Astrocyte of the cerebellum (primary cell): ENCODE results near the gene PLCH2.

ENCODE experiments used
- DNase-seq: peaks from one replicate; pipeline ENCODE4 v3.0.0-alpha.2; 2011; ENCODE audit warnings: low read depth
- H3K4me3 ChIP-seq: 2 replicates; pipeline ENCODE4 v1.5.1; 2011; ENCODE audit warnings: mild to moderate bottlenecking, low read depth, low read length, moderate library complexity
- CTCF ChIP-seq: IDR thresholded peaks from 2 replicates; pipeline ENCODE4 v1.5.1; 2012; ENCODE audit warnings: low read length, low read depth, moderate library complexity, mild to moderate bottlenecking; ENCODE audit errors: missing control alignments
- in situ Hi-C: cut with HindIII; loops from 2 replicates; pipeline ENCODE4 v1.10.0; 2017; ENCODE audit warnings: low sequenced_read_pairs

The PLCH2 gene

GRCh38 chr1:2483970-2484369 is 7.9 kb downstream of the PLCH2 start:
- TF ChIP-seq CTCF: no peak
- in situ Hi-C loops: no loop called here
- no peak for DNase-seq
- H3K4me3 ChIP-seq: no peak overlapping the region

- TF ChIP-seq CTCF: no peak
- in situ Hi-C loops: no loop called here
- no peak for DNase-seq
- H3K4me3 ChIP-seq: no peak overlapping the region
Observed at GRCh38 chr1:2486041-2486440, 10.0 kb downstream of the PLCH2 start.

GRCh38 chr1:2486558-2486957 is 10.5 kb downstream of the PLCH2 start:
- H3K4me3 ChIP-seq: no peak overlapping the region
- in situ Hi-C loops: no loop called here
- no peak for TF ChIP-seq CTCF
- DNase-seq: no peak

GRCh38 chr1:2488688-2489087 is 12.6 kb downstream of the PLCH2 start:
- H3K4me3 ChIP-seq: no peak overlapping the region
- TF ChIP-seq CTCF: no peak
- in situ Hi-C loops: no loop called here

GRCh38 chr1:2489615-2490014 is 13.5 kb downstream of the PLCH2 start:
- in situ Hi-C loops: no loop called here
- H3K4me3 ChIP-seq: no peak overlapping the region
- no peak for TF ChIP-seq CTCF
- DNase-seq: no peak

More at GRCh38 chr1:2488688-2489087, 12.6 kb downstream of the PLCH2 start:
- no peak for DNase-seq

- no peak for DNase-seq
- in situ Hi-C loops: no loop called here
- no peak for TF ChIP-seq CTCF
- H3K4me3 ChIP-seq: no peak overlapping the region
Observed at GRCh38 chr1:2492091-2492490, 16.0 kb downstream of the PLCH2 start.

- DNase-seq: no peak
- in situ Hi-C loops: no loop called here
- no peak for TF ChIP-seq CTCF
- H3K4me3 ChIP-seq: no peak overlapping the region
Observed at GRCh38 chr1:2493218-2493617, 17.1 kb downstream of the PLCH2 start.
